Measurements from ENCODE around the gene PLB1. TPM values are rescaled to one million over a fixed set of nuclear protein-coding genes. Genes with fewer than 3 reads are reported as not detected.

Gene PLB1
- total RNA-seq, 1 donor from 2014 or later = 9.9 TPM

DNA sequence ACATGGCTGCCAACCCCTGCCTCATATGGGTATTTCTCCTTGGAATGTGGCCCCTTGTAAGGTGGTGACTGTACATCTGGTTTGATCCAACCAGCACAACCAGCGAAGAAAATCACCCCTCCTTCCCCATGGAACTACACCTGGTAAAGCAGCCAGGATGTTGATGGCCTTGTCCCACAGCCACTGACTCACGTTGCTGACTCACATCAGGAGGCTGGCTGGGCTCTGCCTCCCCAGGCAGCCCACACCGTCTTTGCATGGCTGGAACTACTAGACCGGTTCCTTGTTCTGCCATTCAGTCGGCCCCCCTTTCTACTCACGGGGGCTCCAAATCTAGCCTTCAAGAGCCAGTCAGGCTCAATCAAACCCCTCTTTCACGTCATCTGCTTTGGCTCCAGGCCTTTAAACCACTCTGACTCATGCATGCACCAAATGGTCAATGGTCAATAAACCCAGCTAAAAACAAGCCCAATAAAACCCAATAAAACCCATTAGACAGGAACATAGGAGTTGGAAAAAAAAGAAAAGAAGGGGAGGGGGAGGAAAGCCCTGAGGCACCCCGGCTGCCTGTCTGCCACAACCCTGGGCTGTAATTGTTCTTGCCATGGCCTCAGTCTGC is 114.8 kb downstream of the PLB1 start:
- DNase-seq (ENCODE audit: low spot score) = peak; percentile 84

DNA sequence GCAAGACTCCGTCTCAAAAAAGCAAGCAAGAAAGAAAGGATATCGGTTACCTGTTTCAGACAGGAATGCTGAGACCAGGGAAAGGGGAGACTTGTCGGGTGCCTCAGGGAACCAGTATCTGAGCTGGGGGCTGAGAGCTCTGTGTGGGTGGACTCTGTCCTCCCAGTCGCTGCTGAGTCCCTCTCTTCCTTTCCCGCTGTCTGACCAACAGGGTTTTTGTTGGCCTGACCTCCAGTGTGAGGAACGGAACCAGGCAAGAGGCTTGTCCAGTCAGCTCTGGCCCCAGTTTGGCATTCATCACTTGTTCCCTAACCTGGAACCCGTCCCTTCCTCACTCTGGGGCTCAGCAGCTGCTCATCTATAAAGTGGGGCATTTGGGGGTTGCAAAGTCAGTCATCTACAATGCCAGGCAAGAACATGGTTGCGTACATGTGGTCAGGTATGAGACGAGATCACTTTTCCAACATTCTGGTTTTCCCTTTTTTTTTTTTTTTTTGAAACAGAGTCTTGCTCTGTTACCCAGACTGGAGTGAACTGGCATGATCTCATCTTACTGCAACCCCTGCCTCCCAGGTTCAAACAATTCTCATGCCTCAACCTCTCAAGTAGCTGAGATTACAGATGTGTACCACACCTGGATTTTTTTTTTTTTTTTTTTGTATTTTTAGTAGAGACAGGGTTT is 116.4 kb downstream of the PLB1 start:
- DNase-seq (ENCODE audit: low spot score) = no peak

DNA sequence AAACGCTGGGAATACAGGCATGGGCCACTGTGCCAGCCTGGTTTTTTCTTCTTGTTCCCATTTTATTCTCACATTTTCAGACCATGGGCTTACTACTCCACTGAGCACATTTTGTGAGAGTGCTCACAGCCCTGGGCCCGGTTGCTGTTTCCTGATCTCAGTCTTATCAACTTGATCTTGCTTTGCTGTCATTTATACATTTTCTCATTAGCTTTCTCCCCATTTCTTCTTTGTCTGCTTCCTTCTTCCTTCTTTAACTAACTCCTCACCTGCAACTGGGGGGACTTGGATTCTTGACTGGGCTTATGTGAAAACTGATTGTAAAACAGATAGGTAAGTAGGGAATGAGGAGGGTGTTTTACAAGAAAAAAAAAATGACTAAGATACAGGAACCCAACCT is 117.3 kb downstream of the PLB1 start:
- no peak for DNase-seq (ENCODE audit: low spot score)

DNA sequence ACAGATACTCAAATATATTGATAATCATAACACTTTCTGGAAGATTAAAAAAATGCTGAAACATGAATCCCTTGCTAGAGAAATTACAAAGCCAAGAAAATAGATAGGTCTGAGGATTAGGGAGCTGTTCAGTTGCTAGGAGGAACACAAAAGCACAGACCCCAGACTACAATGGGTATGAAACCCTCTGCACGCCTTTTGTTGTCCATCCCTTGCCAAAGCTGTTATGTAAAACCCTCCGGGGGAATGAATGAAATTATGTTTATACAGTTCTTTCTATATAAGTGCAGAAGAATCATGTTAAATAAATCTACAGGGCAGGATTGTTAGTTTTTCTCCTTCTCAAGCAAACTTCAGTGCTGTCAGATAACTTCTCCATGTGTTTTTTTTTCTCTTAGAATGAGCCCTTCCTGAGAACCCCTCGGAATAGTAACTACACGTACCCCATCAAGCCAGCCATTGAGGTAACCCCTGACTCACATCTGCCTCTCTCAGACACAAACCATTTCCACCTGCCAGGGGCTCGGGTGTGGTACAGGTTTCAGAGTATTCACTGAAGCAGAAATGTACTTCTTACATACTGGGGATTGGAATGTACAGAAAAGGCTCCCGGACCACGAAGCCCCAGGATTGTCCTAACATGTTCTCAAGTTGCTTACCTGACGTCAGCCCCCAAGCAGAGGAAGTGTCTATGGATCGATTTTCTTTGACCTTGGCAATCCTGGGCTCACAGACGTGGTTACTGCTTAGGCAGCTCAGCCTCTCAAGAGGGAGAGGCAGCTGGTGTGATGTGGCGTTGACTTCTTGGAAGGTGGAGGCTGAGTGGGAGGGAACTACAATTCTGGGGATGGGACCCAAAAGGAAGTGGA is 118.0 kb downstream of the PLB1 start:
- peak; percentile 64 for DNase-seq (ENCODE audit: low spot score)

DNA sequence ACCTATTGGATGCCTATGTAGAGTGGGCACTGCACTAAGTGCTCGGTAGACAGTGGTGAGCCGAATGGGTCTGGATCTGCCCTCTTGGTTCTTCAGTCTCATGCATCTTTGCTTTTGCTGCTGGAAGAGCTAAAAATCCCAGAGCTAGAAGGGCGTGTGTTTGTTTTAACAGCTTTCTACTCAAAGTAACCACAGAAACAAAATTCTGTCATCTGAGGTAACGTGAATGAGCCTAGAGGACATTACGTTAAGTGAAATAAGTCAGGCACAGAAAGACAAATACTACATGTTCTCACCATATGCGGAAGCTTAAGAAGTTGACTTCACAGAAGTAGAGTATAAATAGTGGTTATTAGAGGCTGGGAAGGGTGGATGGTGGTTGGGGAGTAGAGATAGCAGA is 119.8 kb downstream of the PLB1 start:
- no peak for DNase-seq (ENCODE audit: low spot score)

DNA sequence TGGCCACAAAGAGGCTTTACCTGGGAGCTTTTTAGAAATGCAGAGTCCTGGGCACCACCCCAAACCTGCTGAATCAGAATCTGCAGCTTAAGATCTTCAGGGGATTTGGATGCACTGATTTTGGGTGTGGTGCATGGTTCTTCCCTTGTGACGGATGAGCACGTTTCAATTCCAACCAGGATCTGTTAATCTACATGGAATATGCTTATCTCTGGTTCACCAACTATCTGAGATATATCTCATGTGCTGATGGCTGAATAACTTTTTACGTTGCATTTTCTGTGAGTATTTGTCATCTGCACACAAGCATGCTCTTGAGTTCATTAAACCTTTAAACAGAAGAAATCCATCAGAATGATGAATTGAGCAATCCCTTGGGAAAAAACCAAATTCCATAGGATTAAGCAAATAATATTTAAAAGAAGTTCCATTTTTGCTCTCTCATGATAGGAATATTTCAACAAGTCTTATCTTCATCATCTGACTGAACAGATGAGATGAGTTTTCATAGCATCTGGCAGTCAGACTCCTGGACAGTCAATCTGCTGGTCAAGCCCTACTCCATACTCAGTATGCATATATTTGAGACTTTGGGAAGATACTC is 120.6 kb downstream of the PLB1 start:
- no peak for DNase-seq (ENCODE audit: low spot score)

DNA sequence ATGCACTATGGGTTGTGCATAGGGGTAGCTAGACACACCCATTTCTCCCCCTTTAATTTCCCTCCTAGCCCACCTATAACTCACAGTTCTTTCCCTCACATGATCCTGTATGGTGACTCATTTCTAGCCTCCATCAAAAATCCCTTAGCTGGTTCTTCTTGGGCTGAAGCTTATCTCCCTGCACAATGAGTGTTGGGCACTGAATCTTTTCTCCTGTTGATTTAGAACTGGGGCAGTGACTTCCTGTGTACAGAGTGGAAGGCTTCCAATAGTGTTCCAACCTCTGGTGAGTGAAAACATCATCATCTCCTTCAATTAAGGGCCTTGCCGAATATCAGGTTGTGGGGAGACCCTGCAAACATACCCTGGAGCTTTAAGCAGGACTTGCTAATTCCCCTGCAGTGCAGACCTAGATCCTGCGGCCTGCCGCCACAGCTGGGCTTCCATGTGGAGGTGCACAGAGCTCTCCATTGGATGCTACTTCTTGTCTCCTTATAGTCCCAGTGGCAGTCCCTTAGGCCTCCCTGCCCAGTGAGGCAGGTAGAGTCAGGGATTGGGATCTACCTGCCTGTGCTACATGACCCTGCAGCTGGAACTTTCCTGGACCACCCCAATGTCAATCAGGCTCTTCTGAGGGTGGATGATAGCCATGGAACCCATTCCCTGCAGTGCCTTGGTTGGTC is 121.8 kb downstream of the PLB1 start:
- no peak for DNase-seq (ENCODE audit: low spot score)

DNA sequence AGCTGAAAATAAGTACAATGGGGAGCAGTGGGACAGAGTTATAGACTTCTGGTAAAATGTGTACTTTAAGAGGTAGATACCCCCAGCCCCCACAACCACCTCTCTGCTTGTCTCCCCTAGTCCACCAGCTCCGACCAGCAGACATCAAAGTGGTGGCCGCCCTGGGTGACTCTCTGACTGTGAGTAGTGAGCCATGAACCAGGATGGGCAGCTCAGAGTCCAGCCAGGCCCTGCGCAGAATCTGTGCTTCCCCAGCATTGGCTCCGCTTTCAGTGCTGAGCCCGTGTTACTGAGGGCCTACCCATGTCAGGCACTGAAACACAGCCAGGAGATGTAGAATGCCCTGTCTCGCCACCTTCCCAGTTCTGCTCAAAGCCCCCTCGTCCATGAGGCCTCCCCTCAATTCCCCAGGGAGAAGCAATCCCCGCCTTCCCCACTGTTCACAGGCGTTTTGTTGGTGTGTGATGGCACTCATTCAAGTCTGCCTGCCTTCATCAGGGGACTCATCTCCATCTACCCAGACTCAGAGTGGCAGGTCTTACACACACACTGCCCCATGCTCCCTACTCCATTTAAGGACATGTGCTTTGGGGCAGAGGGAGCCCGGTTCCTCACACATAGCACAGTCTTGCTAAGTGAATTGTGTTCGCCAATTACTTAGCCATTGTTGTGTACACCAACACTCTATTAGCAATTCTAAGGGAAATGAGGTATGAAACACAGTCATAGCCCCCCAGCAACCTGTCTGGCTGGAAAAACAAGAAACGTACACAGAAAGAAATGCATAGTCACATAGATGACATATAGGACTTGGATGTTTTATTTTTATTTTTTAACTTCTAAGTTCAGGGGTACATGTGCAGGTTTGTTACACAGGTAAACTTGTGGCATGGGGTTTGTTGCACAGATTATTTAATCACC is 122.6 kb downstream of the PLB1 start:
- DNase-seq (ENCODE audit: low spot score) = no peak

DNA sequence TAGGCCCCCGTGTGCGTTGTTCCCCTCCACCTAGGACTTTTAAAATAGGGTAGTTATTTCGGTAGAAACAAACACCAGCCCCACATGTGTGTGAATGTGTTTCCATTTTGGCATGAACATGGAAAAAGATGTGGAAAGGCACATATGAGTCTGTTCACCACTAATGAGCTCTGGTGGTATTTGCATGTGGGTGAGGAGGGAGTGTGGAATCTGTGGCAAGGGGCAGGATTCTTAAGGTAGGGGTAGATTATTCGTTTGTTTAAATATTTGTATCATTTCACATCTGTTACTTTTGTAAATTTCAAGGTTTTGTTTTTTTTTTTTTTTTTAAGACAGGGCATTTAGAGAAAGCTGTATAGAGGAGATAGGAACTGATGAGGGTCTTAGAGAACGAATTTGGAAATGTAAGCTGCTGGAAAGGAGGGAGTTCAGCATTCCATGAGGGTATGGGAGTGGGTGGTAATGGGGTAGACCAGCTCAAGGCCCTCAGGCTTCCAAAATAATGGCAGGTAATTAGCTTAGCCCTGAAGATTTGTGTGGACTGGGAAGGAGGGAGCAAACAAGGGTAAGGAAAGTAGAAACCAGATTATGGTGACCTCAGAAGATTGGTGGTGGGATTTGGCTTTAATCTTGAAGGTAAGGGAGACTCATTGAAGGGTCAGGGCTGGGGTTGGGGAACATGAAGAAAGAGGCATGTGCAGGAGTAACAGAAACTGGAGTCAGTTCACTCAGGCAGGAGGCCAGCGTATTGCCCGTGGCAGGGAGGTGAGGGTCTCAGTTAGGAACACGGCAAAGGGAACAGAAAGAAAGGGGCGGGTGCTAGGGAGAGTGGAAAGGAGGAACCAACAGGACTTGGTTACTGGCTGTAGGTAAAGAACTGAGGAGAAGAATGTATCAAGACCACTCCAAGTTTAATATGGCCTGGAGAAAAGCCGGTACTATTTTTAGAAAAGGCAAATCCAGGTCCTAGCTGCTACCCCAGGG is 123.6 kb downstream of the PLB1 start:
- DNase-seq (ENCODE audit: low spot score) = no peak

DNA sequence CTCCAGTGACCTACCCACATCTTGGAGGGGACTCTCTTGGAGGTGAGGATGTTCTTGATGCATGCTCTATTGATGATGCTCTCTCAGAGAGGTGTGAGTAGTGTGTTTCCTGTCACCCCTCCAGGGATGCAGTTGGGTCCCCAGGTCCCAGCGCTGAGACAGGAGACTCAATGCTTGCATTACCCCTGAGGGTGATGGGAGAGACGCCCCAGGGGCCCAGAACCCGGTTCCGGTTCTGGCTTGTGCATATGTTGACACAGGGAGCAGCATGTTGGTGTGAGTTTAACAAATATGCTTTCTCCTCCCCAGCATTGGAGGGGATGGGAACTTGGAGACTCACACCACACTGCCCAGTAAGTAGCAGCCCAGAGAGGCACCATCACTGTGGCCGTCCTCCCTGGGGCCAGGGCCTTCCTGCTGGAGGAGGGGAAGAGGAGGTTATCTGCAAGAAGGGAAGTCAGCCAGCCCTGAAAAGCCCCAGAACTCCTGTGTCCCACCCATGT is 124.5 kb downstream of the PLB1 start:
- no peak for DNase-seq (ENCODE audit: low spot score)

DNA sequence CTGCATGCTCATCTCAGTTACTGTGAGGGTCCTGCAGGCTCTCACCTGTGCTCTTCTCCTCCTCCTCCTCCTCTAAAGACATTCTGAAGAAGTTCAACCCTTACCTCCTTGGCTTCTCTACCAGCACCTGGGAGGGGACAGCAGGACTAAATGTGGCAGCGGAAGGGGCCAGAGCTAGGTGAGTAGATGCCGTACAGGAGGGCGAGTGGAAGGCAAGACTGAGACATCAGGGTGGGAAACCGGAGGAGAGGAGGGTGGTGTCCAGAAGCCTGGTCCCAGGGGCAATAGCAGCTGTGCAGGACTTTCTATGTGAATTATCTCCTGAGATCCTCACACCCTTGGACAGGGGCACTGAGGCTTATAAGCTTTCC is 124.9 kb downstream of the PLB1 start:
- DNase-seq (ENCODE audit: low spot score) = no peak

DNA sequence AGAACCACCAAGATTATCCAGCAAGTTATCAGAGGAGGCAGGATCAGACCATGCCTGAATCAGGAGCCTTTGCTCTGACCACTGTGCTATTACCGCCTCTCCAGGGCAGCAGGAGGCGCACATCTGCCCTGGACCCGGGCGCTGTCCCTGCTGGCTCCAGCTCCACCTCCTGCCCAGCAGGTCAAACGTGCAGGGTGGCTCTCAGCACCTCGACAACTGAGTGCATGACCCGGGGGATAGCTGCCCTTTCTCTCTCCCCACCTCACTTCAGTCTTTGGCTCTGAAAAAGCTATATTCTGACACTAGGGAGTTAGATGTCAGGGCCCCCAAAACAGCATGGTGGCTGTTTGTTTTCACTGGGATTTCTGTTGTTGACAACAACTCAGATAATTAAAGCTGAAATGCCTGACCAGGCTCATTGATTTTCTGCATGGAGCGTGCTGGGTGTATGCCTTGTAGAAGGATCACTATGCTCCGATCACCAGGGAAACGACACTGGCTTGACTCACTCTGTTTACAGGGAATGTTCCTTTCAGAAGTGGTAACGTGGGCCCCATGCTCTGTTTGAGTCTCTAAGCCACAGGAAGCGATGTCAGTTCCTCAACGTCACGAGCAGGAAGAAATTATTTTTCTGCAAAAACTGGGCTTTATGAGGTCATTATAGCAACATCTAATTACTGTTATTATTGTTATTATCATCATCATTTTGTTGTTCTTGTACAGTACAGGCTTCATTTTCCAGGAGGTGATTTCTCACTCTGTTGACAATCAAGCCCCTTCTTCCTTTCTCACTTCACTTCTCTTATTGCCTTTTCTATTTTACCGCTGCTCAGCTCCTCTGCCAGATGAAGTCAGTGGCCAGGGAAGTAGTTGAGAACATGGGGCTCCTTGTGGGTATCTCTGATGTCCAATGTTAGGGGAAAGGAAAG is 125.6 kb downstream of the PLB1 start:
- DNase-seq (ENCODE audit: low spot score) = peak; percentile 88

DNA sequence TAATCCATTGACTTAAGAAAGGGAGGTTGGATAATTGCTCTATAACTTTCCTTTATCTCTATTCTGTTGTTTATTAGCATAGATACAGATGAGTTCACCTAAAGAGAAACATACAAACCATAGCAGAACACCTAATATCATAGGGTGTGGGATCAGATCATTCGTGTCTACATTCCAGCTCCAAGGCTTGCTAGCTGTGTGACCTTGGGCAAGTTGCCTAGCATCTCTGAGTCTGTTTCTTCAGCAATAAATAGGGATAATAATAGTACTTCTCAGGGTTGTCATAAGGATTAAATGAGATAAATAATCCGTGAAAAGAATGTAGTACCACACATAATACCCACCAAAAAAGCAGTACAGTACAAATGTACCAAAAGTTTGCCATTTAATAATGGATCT is 126.2 kb downstream of the PLB1 start:
- no peak for DNase-seq (ENCODE audit: low spot score)

DNA sequence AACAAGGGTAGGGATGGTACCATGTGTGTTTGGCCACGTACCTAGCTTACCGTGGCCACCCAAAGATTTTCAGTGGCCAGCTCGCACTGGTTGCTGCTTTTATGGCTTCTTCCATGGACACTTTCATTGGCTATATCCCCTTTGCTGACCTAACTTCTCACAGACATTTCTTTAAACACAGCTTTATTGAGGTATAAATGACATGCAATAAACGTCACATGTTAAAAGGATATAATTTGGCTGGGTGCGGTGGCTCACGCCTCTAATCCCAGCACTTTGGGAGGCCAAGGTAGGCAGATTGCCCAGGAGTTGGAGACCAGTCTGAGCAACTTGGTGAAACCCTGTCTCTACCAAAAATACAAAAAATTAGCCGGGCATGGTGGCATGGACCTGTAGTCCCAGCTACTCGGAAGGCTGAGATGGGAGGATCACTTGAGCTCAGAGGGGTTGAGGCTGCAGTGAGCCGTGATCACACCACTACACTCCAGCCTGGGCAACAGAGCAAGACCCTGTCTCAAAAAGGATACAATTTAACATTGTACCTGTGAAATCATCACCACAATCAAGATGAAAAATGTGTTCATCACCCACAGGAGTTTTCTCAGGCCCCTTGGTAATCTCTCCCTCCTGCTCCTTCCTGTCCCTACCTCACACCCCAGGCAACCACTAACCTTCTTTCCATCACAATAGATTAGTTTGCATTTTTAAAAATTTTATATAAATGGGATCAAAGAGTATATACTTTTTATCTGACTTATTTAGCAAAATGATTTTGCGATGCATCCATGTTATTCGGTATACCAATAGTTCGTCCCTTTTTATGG is 127.9 kb downstream of the PLB1 start:
- no peak for DNase-seq (ENCODE audit: low spot score)

DNA sequence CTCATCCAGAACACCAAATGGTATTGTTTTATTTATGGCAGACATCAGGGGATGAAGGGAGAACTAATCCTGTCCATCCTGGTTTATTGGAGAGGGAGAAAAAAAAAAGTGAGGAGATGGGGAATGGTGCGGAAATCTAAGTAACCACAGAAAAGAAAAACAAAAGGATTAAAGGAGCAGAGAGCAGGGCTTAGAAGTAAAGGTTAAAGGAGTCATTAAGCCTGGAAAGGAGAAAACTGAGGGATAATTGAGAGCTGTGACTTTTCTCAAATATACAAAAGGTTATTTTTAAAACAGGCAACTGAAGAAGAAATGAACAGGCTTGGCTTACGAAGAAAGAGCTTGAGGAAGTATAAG is 128.6 kb downstream of the PLB1 start:
- DNase-seq (ENCODE audit: low spot score) = no peak

DNA sequence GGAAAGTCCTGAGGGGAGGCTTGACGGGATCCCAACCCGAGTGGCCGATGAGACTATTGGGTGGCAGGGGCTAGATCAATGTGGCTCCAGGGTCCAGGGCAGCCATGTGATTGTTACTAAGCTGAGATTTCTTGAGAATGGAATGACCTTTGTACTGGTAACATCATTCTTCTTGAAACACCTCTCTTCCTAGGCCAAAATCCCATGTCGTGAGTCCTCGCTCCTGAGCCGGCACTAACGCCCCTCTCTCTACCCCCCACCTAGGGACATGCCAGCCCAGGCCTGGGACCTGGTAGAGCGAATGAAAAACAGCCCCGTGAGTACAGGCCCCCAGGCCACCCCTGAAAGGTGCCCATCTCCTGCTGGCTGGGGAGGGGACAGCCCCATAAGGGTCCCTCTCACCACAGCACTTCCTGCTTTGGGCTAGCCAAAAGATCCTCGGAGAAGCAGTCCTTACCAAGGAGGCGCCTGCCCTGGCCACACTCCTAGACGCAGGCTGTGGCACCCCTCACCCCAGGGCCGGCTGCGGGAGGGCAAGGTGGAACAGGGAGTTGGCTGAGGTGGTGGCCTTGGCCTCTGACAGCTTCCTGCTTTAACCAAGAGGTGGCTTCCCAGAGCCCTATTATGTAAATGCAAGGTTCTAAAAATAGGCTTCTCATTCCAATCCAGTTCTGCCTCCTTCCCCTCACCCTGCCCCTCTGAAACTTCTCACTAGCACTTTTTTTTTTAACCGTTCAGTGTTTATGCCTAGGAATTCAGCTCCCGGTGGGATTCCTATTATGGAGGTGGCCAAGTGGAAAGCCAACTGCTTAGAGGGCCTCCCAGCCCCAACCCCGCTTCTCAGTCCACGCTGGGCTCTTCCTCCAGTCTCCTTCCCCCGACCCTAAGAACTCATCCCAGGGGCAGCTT is 129.2 kb downstream of the PLB1 start:
- peak; percentile 80 for DNase-seq (ENCODE audit: low spot score)
